Stimulated activated CD4-positive, alpha-beta T cell treated with anti-CD3 and anti-CD28 coated beads, TNF-alpha, amount 100 ng/mL, for 24 hours (primary cell): ENCODE measurements around the gene ELOVL3.

ENCODE experiments used
- DNase-seq, 3 experiments: peaks; one replicate each; pipeline ENCODE4 v3.0.0-alpha.2; 2020; ENCODE audit warnings: low read depth in 3 of 3

ELOVL3 gene

GRCh38 chr10:102226542-102226870 is 407 bp downstream of the ELOVL3 start:
- no peak for DNase-seq

DNA sequence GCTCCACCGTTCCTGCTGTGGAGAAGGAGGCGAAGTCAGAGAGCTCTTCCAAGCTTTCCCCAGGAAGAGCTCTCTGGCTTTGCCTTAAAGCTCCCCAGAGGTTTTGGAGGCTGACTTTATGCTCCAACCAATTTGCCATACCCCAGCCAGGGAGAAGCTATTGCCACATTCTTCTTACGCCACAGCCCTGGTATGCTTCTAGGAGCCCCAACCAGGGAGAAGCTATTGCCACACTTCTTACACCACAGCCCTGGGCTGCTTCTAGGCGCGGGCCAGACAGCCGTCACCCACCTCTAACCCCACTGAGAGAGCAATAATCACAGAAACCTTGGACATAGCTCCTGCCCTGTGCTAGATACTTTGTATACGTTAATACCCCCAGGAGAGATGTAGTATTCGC is 951 bp downstream of the ELOVL3 start:
- no peak for DNase-seq

GRCh38 chr10:102229810-102230263 is 3.7 kb downstream of the ELOVL3 start:
- DNase-seq: peak; percentile 75 to 86 (median 76)

DNA sequence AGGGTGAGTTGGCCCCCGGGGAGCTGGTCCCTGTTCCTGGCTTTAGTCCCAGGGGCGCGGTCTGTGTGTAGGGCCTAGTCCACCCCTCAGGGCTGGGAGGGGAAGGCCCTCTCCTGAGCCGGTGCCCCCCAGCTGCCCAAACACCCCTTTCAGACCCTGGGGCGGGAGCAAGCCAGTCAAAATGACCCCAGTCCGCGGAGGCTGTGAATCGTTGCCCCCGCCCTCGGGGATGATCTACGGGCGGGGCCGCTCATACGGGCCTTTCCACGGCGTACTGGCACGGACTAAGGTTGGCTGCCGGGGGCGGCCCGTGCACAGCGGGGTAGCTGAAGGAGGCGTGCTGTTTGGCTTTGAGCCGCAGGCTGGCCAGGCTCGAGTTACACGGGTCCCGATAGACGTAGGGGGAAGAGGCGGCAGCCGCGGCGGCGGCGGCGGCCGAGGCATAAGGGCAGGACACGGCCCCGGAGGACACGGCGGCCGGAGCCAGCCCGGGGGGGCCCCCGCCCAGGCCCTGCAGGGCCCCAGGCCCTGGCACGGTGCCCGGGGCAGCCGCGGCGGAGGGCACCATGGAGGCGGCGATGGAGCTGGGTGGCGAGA is 4.3 kb downstream of the ELOVL3 start:
- peak in 1 of 3 experiments; percentile 44 for DNase-seq

DNA sequence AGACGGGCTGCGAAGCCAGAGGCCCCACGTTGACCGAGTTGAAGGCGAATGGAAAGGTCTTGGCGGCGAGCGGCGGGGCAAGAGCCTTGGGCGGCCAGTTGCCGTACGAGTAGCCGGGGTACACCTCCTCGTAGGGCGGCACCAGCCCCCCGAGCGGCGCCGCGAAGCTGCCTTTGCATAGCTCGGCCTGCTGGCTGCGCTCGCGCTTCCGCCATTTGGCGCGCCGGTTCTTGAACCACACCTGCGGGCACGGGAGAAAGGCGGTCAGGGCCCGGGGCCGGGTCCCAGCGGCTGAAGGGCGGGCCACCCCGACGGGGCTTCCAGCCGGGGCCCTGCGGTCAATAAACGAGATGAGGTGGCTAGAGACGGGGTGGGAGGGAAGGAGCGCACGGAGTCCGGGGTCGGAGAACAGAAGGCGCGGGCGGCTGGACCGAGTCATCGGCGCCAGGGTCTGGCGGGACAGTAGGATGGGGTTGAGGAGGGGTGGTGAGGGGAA is 4.8 kb downstream of the ELOVL3 start:
- peak in 1 of 3 experiments; percentile 50 for DNase-seq

DNA sequence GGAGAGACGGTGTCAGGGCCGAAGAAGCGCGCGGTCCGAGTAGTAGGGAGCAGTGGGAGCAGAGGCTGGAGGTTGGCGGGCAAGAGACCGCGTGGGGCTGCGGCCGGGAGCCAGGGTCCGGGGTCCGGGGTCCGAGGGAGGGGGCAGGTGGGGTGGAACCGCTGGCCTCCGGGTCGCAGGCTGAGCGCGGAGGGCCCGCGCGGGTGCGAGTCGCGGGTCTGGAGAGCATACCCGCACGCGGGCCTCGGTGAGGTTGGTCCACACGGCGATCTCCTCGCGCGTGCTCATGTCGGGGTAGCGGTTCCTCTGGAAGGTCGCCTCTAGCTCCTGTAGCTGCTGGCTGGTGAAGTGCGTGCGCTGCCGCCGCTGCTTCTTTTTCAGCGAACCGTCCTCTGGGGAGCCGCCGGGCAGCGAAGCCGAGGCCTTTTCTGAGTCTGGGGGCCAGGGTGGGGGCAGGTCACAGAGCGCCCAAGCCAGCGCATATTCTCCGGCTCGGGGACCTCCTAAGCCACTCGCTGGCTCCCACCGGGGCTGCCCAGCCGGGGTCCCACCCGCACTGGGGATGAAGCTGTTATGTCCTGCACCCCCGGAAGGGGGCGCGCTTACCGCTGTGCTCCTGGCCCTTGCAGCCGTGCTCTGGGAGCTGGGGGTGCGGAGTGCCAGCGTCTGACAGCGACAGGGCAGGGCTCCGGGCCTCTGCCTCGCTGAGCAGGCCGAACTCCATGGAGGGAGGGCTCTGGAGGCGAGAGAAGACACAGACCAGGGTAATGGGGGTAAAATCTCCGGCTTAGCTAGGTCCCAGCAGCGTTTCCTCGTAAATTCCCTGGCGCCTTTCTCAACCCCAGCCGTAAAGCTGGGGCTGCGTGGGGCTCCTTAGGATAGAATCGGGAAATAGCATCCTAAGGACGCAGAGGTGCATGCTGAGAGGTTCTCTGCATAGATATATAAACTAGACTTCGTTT is 5.5 kb downstream of the ELOVL3 start:
- DNase-seq: peak; percentile 48 to 77 (median 58)

DNA sequence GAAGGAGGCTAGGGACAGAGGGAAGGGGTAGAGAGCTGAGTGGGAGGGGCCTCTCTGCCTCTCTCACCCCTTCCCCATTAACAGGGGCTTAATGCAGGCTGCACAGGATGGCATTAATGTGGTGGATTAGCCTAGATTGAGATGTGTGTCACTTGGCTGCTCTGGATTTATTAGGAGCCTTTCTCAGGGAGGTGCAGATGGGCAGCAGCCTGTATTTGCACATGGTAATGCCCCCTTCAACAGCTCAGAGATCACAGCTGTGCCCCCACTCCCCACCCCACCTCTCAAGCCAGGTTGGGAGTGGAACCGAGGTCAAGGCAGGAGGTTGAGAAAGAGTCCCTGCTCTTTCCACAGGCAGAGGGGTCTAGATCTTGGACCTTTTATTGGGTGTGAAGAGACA is 7.9 kb downstream of the ELOVL3 start:
- no peak for DNase-seq

GRCh38 chr10:102234888-102235597 is 8.9 kb downstream of the ELOVL3 start:
- no peak for DNase-seq

- no peak for DNase-seq
Observed at GRCh38 chr10:102235598-102235920, 9.5 kb downstream of the ELOVL3 start.

DNA sequence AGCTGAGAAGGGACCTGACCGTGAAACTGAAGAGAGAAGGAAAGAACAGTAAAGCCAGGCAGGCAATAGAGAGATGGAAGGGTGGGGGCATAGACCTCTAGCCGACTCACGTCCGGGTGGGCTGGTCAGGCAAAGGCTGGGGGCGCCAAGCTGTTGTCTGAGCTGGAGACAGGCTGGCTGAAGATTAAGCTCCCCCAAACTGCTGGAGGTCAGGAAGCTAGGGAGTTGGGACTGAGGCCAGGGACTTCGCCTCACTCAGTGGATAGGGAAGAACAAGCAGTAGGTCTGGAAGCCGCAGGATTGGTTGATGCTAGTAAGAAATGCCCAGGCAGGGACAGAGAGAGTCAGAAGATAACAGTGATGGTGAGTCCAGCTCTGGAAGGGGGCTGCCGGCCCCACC is 9.9 kb downstream of the ELOVL3 start:
- DNase-seq: no peak

DNA sequence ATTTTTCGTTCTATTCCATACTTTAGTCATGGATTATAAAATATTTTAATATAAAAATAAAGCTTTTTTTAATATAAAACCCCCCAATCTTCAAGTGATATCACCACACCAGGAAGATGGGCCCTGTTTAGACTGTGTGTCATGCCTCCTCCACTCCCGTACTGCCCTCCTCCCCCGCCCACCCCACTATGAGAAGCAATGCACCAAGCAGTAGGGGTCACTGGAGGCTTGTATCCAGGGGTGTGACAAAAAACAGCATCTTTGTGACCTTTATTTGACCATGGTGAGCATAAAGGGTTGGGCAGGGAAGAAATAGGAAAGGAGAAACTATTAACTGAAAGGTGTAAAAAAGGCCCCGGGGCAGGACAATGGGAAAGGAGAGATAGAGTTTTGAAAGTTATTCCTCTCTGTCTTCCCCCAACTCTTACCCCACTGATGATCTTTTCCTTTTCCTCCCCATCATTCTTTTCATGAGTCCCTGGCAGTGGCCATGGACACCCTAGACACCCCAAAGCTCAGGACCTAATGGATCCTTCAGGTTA is 11.7 kb downstream of the ELOVL3 start:
- DNase-seq: no peak

- DNase-seq: no peak
Observed at GRCh38 chr10:102240467-102241031, 14.4 kb downstream of the ELOVL3 start.

GRCh38 chr10:102241032-102241443 is 14.9 kb downstream of the ELOVL3 start:
- DNase-seq: no peak

DNA sequence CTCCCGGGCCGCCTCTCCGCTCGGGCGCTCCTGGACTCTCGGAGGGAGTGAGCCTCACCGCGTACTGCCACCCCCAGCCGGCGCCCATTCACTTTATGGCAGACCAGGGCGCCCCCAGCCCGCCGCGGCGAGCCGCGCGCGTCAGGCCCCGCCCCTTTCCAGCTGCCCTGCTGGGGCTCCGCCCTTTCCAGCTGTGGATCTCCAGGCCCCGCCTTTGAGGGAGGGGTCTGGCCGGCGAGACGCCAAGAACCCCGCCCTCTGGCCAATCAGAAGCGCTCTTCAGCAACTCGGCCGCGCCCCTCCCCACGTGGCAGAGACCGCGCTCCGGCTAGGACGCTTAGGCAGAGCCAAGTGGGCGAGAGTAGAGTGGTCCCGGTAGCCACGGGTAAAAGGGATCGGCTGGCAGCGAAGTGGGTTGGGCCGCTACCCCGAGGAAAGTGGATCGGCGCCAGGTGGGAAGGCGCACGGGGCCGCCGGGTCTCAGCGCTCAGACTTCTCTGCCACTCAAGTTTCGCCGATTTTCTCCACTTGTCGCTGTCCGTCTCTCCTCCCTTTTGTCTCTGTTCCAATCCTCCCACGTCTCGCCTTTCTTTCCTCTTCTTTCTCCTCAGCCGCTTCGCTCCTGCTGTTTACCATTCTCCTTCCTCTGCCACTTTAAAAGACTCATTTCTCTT is 15.5 kb downstream of the ELOVL3 start, which contains the start of gene PITX3:
TSS of gene PITX3 (minus strand) at position 69 of the 674 bp plus-strand sequence. CDS start 9,432 bp downstream, outside the sequence.
- peak; percentile 80 to 92 (median 81) for DNase-seq

GRCh38 chr10:102242118-102242485 is 16.0 kb downstream of the ELOVL3 start:
- no peak for DNase-seq

GRCh38 chr10:102243309-102243708 is 17.2 kb downstream of the ELOVL3 start:
- no peak for DNase-seq

- DNase-seq: peak; percentile 72 to 85 (median 82)
Observed at GRCh38 chr10:102245082-102245931, 19.2 kb downstream of the ELOVL3 start, which contains the start of gene GBF1. GBF1 (plus strand) TSS chr10:102245532; CDS start chr10:102258939, 13,407 bp downstream.

GRCh38 chr10:102245932-102246251 is 19.8 kb downstream of the ELOVL3 start:
- DNase-seq: no peak

GRCh38 chr10:102246261-102246660 is 20.2 kb downstream of the ELOVL3 start:
- no peak for DNase-seq

- no peak for DNase-seq
Observed at GRCh38 chr10:102247734-102248133, 21.6 kb downstream of the ELOVL3 start.
